ENCODE results near the gene PF4V1.

PF4V1 gene

GRCh38 chr4:73847526-73848182 lies 5.4 kb upstream of the PF4V1 start:
- no peak for DNase-seq

GRCh38 chr4:73848183-73848777 lies 4.8 kb upstream of the PF4V1 start:
- no peak for DNase-seq

GRCh38 chr4:73850261-73850970 lies 2.7 kb upstream of the PF4V1 start:
- no peak for DNase-seq

GRCh38 chr4:73851293-73851692 lies 1.8 kb upstream of the PF4V1 start:
- no peak for DNase-seq

- no peak for DNase-seq
Measured at GRCh38 chr4:73852771-73853170, 325 bp upstream of the PF4V1 start.

- no peak for DNase-seq
Measured at GRCh38 chr4:73853718-73854473, 800 bp downstream of the PF4V1 start.

GRCh38 chr4:73855406-73855805 lies 2.3 kb downstream of the PF4V1 start:
- no peak for DNase-seq

GRCh38 chr4:73856518-73856917 lies 3.4 kb downstream of the PF4V1 start:
- DNase-seq, result no peak

- DNase-seq, result no peak
Measured at GRCh38 chr4:73859614-73860088, 6.6 kb downstream of the PF4V1 start.

- DNase-seq, result no peak
Measured at GRCh38 chr4:73860181-73860580, 7.1 kb downstream of the PF4V1 start.

- no peak for DNase-seq
Measured at GRCh38 chr4:73860917-73861316, 7.8 kb downstream of the PF4V1 start.

GRCh38 chr4:73862322-73862721 lies 9.2 kb downstream of the PF4V1 start:
- no peak for DNase-seq

- DNase-seq, result no peak
Measured at GRCh38 chr4:73864365-73864764, 11.3 kb downstream of the PF4V1 start.

GRCh38 chr4:73864961-73865360 lies 11.9 kb downstream of the PF4V1 start:
- DNase-seq, result no peak

GRCh38 chr4:73865431-73866096 lies 12.5 kb downstream of the PF4V1 start:
- no peak for DNase-seq

- DNase-seq, result no peak
Measured at GRCh38 chr4:73866246-73866645, 13.2 kb downstream of the PF4V1 start.

GRCh38 chr4:73867783-73868182 lies 14.7 kb downstream of the PF4V1 start:
- DNase-seq, result no peak

- no peak for DNase-seq
Measured at GRCh38 chr4:73868206-73869129, 15.4 kb downstream of the PF4V1 start.

GRCh38 chr4:73869130-73870055 lies 16.3 kb downstream of the PF4V1 start, which contains the start of gene CXCL1:
CXCL1 (plus strand) TSS chr4:73869393; CDS start chr4:73869471, 78 bp downstream.
- DNase-seq, result no peak

GRCh38 chr4:73870260-73870659 lies 17.2 kb downstream of the PF4V1 start:
- no peak for DNase-seq
